Retinal pigment epithelial cell (primary cell): ENCODE data around the gene UBA7.

Source experiments
- DNase-seq: peaks from one replicate; pipeline ENCODE4 v3.0.0-alpha.2; 2010; ENCODE audit warnings: low read depth
- H3K4me3 ChIP-seq: 2 replicates; pipeline ENCODE4 v1.5.1; 2011; ENCODE audit warnings: mild to moderate bottlenecking, low read length, control low read depth, moderate library complexity
- CTCF ChIP-seq: conservative IDR thresholded peaks from 2 replicates; pipeline ENCODE4 v1.5.1; 2011; ENCODE audit warnings: low read depth, low read length, control low read depth, inconsistent platforms

UBA7 gene

GRCh38 chr3:49813497-49814174 is at the start of gene UBA7:
TSS of gene UBA7 (minus strand) at chr3:49813953. CDS start at chr3:49813787, 166 bp downstream.
- no peak for TF ChIP-seq CTCF
- no peak for DNase-seq
- no peak within 1 kb of the TSS for H3K4me3 ChIP-seq

GRCh38 chr3:49859576-49860305 is 46.0 kb upstream of the UBA7 start:
- TF ChIP-seq CTCF = no peak
- no peak overlapping the region for H3K4me3 ChIP-seq
- no peak for DNase-seq

GRCh38 chr3:49856181-49857005 is 42.6 kb upstream of the UBA7 start, which contains the start of gene TRAIP:
TSS of gene TRAIP (minus strand) at chr3:49856564. CDS start at chr3:49856453, 111 bp downstream.
- peak; percentile 62 for DNase-seq
- TF ChIP-seq CTCF = no peak
- H3K4me3 ChIP-seq = peak within 1 kb of the TSS; percentile 83

GRCh38 chr3:49855662-49856061 is 41.9 kb upstream of the UBA7 start:
- peak overlapping the region; percentile 83 for H3K4me3 ChIP-seq
- DNase-seq = no peak
- no peak for TF ChIP-seq CTCF

GRCh38 chr3:49845694-49846093 is 31.9 kb upstream of the UBA7 start:
- no peak for TF ChIP-seq CTCF
- no peak for DNase-seq

GRCh38 chr3:49844464-49845183 is 30.9 kb upstream of the UBA7 start:
- DNase-seq = no peak
- no peak overlapping the region for H3K4me3 ChIP-seq
- TF ChIP-seq CTCF = no peak

More at GRCh38 chr3:49845694-49846093, 31.9 kb upstream of the UBA7 start:
- no peak overlapping the region for H3K4me3 ChIP-seq
